Measurements from ENCODE around the gene PRKCA.

Gene PRKCA

GRCh38 chr17:66271512-66271911, 30.9 kb upstream of the PRKCA start:
- Histone ChIP-seq H3K4me1 (ENCODE audit: insufficient read depth, low read length, poor library complexity, severe bottlenecking) (no peaks in the 10 kb centered on the region), H3K9me2 (replicated peaks; ENCODE audit: low read depth, low read length) (no peaks in the 10 kb centered on the region)
- no peak for TF ChIP-seq EZH2phosphoT487 (IDR thresholded peaks at IDR 0.05; ENCODE audit: borderline replicate concordance)
- TF ChIP-seq CTCF (conservative IDR thresholded peaks at IDR 0.05; ENCODE audit: low read length): no peak

GRCh38 chr17:66272811-66273585, 29.4 kb upstream of the PRKCA start:
- Histone ChIP-seq H3F3A (ENCODE audit: low read depth) (no peaks in the 10 kb centered on the region), H2AFZ (ENCODE audit: low read length) (no peak overlapping the region), H3K9me2 (replicated peaks; ENCODE audit: low read depth, low read length) (no peaks in the 10 kb centered on the region), H3K36me3 (ENCODE audit: insufficient read depth, low read length) (no peaks in the 10 kb centered on the region), H3K9ac (ENCODE audit: low read depth, low read length, poor library complexity, severe bottlenecking) (no peak overlapping the region), H3K79me2 (ENCODE audit: insufficient read depth, low read length) (no peaks in the 10 kb centered on the region), H3K4me1 (ENCODE audit: insufficient read depth, low read length, poor library complexity, severe bottlenecking) (no peaks in the 10 kb centered on the region), H3K4me2 (ENCODE audit: low read depth, low read length, poor library complexity, severe bottlenecking) (no peak overlapping the region), H3K27me3 (ENCODE audit: insufficient read depth, low read length, poor library complexity, severe bottlenecking) (no peaks in the 10 kb centered on the region), H4K20me1 (ENCODE audit: insufficient read depth, low read length, poor library complexity, severe bottlenecking) (no peaks in the 10 kb centered on the region), H3K9me3 (ENCODE audit: insufficient read depth, low read depth, low read length) (peaks cover 8% of the 10 kb centered on the region; the same call in 1 of the 2 replicates), H3K4me3 (ENCODE audit: low read length, poor library complexity, severe bottlenecking) (no peak overlapping the region)
- TF ChIP-seq EZH2phosphoT487 (IDR thresholded peaks at IDR 0.05; ENCODE audit: borderline replicate concordance) (no peak), CTCF (conservative IDR thresholded peaks at IDR 0.05; ENCODE audit: low read length) (no peak)

More at GRCh38 chr17:66271512-66271911, 30.9 kb upstream of the PRKCA start:
- H3K27me3 ChIP-seq (ENCODE audit: insufficient read depth, low read length, poor library complexity, severe bottlenecking): no peaks in the 10 kb centered on the region
- H3F3A ChIP-seq (ENCODE audit: low read depth): no peaks in the 10 kb centered on the region
- H3K4me2 ChIP-seq (ENCODE audit: low read depth, low read length, poor library complexity, severe bottlenecking): no peak overlapping the region
- no peak overlapping the region for H3K4me3 ChIP-seq (ENCODE audit: low read length, poor library complexity, severe bottlenecking)
- H2AFZ ChIP-seq (ENCODE audit: low read length): no peak overlapping the region
- H3K36me3 ChIP-seq (ENCODE audit: insufficient read depth, low read length): no peaks in the 10 kb centered on the region
- peaks cover 8% of the 10 kb centered on the region; the same call in 1 of the 2 replicates for H3K9me3 ChIP-seq (ENCODE audit: insufficient read depth, low read depth, low read length)
- no peaks in the 10 kb centered on the region for H3K79me2 ChIP-seq (ENCODE audit: insufficient read depth, low read length)
- no peak overlapping the region for H3K9ac ChIP-seq (ENCODE audit: low read depth, low read length, poor library complexity, severe bottlenecking)
- H4K20me1 ChIP-seq (ENCODE audit: insufficient read depth, low read length, poor library complexity, severe bottlenecking): no peaks in the 10 kb centered on the region

GRCh38 chr17:66273586-66273848, 28.9 kb upstream of the PRKCA start:
- TF ChIP-seq EZH2phosphoT487 (IDR thresholded peaks at IDR 0.05; ENCODE audit: borderline replicate concordance) (no peak), CTCF (conservative IDR thresholded peaks at IDR 0.05; ENCODE audit: low read length) (no peak)
- Histone ChIP-seq H2AFZ (ENCODE audit: low read length) (no peak overlapping the region), H4K20me1 (ENCODE audit: insufficient read depth, low read length, poor library complexity, severe bottlenecking) (no peaks in the 10 kb centered on the region), H3K79me2 (ENCODE audit: insufficient read depth, low read length) (no peaks in the 10 kb centered on the region), H3F3A (ENCODE audit: low read depth) (no peaks in the 10 kb centered on the region), H3K4me2 (ENCODE audit: low read depth, low read length, poor library complexity, severe bottlenecking) (no peak overlapping the region), H3K36me3 (ENCODE audit: insufficient read depth, low read length) (no peaks in the 10 kb centered on the region), H3K27me3 (ENCODE audit: insufficient read depth, low read length, poor library complexity, severe bottlenecking) (no peaks in the 10 kb centered on the region), H3K9me3 (ENCODE audit: insufficient read depth, low read depth, low read length) (peaks cover 8% of the 10 kb centered on the region; the same call in 1 of the 2 replicates), H3K9ac (ENCODE audit: low read depth, low read length, poor library complexity, severe bottlenecking) (no peak overlapping the region), H3K4me1 (ENCODE audit: insufficient read depth, low read length, poor library complexity, severe bottlenecking) (no peaks in the 10 kb centered on the region), H3K4me3 (ENCODE audit: low read length, poor library complexity, severe bottlenecking) (no peak overlapping the region), H3K9me2 (replicated peaks; ENCODE audit: low read depth, low read length) (no peaks in the 10 kb centered on the region)
